Measurements from ENCODE around the gene IL34.

DNA sequence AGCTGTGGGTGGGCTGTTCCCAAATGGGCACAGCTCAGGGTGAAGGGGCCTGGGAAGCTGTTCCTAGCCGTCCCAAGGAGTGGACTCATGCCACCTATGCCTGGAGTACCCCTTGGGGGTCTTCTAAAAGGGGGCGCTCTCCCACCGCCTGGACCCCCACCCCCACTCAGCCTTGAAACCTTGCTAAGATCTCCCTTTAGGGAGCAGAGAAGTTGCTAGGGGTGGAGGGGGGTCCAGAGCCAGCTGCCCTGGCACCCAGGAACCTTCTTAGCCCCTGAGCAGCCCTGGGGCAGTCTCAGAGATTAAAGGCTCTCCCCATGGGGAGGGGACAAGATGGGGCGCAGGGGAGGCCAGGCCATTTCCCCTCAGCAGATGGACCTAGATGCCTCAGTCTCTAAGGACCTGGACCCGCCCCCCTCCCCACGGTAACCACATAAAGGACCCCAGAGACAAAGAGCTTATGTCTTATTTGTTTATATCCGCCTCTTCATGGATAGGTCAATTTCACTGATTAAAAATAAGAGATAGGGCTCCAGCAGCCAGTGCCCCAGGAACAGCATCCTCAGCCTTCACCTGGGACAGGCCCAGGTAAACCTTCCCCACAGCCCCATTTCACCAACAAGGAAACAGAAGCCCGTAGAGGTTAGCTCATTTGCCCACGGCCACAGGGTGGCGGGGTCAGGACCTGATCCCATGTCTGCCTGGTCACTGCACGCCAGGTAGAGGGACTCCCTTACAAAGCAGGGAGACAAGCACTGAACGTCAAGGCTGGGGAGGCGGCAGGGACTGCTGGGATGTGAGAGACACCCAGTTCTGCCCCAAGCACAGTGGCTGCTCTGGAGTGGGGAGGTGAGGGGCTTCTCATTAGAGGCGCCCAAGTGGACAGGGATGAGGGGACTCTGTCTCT lies 36.1 kb downstream of the IL34 start:
- TF ChIP-seq, protein P1, sequence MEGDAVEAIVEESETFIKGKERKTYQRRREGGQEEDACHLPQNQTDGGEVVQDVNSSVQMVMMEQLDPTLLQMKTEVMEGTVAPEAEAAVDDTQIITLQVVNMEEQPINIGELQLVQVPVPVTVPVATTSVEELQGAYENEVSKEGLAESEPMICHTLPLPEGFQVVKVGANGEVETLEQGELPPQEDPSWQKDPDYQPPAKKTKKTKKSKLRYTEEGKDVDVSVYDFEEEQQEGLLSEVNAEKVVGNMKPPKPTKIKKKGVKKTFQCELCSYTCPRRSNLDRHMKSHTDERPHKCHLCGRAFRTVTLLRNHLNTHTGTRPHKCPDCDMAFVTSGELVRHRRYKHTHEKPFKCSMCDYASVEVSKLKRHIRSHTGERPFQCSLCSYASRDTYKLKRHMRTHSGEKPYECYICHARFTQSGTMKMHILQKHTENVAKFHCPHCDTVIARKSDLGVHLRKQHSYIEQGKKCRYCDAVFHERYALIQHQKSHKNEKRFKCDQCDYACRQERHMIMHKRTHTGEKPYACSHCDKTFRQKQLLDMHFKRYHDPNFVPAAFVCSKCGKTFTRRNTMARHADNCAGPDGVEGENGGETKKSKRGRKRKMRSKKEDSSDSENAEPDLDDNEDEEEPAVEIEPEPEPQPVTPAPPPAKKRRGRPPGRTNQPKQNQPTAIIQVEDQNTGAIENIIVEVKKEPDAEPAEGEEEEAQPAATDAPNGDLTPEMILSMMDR (optimal IDR thresholded peaks at IDR 0.05 in 1 of 3, IDR thresholded peaks at IDR 0.05 in 1 of 3, conservative IDR thresholded peaks at IDR 0.05 in 1 of 3; ENCODE audit: extremely low read depth in 1 of 3, insufficient read depth in 2 of 3, low read length in 3 of 3), result no peak
- no peak for TF ChIP-seq EZH2 (IDR thresholded peaks at IDR 0.05; ENCODE audit: low read length)
